ENCODE measurements around the gene CAMSAP3. TPM values are rescaled to one million over a fixed set of nuclear protein-coding genes. Genes with fewer than 3 reads are reported as not detected.
"Not testable (repeated sequence)": the region's sequence is repeated elsewhere in the genome, so short reads cannot be mapped to it uniquely, and the experiment has no call there.

CAMSAP3 gene
- total RNA-seq, 2 donors from 2014 or later: not detected

- intact Hi-C loops (cut with DNase I): loop anchor here in 1 of 2 donors (5.0 kb wide), 1 partner anchor 232 kb away; no protein-coding TSS in a partner anchor
Observed at GRCh38 chr19:7564866-7565265, 30.8 kb upstream of the CAMSAP3 start.

GRCh38 chr19:7565332-7565731 lies 30.3 kb upstream of the CAMSAP3 start:
- intact Hi-C loops (cut with DNase I): loop anchor here in 1 of 2 donors (5.0 kb wide), 1 partner anchor 232 kb away; no protein-coding TSS in a partner anchor
- DNase-seq (ENCODE audit: low spot score): no peak

More at GRCh38 chr19:7564866-7565265, 30.8 kb upstream of the CAMSAP3 start:
- no peak for DNase-seq (ENCODE audit: low spot score)

- intact Hi-C loops (cut with DNase I): no loop called here
- DNase-seq (ENCODE audit: low spot score): no peak
Observed at GRCh38 chr19:7570761-7571160, 24.9 kb upstream of the CAMSAP3 start.

GRCh38 chr19:7575434-7576040 lies 20.1 kb upstream of the CAMSAP3 start:
- intact Hi-C loops (cut with DNase I): no loop called here
- no peak for DNase-seq (ENCODE audit: low spot score)

- DNase-seq (ENCODE audit: low spot score); intact Hi-C loops (cut with DNase I): not testable (repeated sequence)
Observed at GRCh38 chr19:7577422-7577821, 18.2 kb upstream of the CAMSAP3 start.

GRCh38 chr19:7578127-7578526 lies 17.5 kb upstream of the CAMSAP3 start:
- intact Hi-C loops (cut with DNase I): no loop called here

GRCh38 chr19:7579182-7579581 lies 16.5 kb upstream of the CAMSAP3 start:
- intact Hi-C loops (cut with DNase I): no loop called here
- no peak for DNase-seq (ENCODE audit: low spot score)

More at GRCh38 chr19:7578127-7578526, 17.5 kb upstream of the CAMSAP3 start:
- no peak for DNase-seq (ENCODE audit: low spot score)

- DNase-seq (ENCODE audit: low spot score): no peak
- intact Hi-C loops (cut with DNase I): no loop called here
Observed at GRCh38 chr19:7582446-7582845, 13.2 kb upstream of the CAMSAP3 start.

GRCh38 chr19:7589822-7590221 lies 5.8 kb upstream of the CAMSAP3 start:
- intact Hi-C loops (cut with DNase I): no loop called here
- no peak for DNase-seq (ENCODE audit: low spot score)

- intact Hi-C loops (cut with DNase I): no loop called here
- no peak for DNase-seq (ENCODE audit: low spot score)
Observed at GRCh38 chr19:7590256-7590655, 5.4 kb upstream of the CAMSAP3 start.

- DNase-seq (ENCODE audit: low spot score): no peak
- intact Hi-C loops (cut with DNase I): no loop called here
Observed at GRCh38 chr19:7596211-7596937, 711 bp downstream of the CAMSAP3 start.

GRCh38 chr19:7597689-7598088 lies 2.0 kb downstream of the CAMSAP3 start:
- DNase-seq (ENCODE audit: low spot score): no peak
- intact Hi-C loops (cut with DNase I): no loop called here

GRCh38 chr19:7598180-7598579 lies 2.5 kb downstream of the CAMSAP3 start:
- intact Hi-C loops (cut with DNase I): no loop called here
- DNase-seq (ENCODE audit: low spot score): no peak

- no peak for DNase-seq (ENCODE audit: low spot score)
- intact Hi-C loops (cut with DNase I): no loop called here
Observed at GRCh38 chr19:7600721-7601120, 5.1 kb downstream of the CAMSAP3 start.

- no peak for DNase-seq (ENCODE audit: low spot score)
- intact Hi-C loops (cut with DNase I): no loop called here
Observed at GRCh38 chr19:7602240-7602934, 6.7 kb downstream of the CAMSAP3 start.

GRCh38 chr19:7602935-7603497 lies 7.4 kb downstream of the CAMSAP3 start:
- intact Hi-C loops (cut with DNase I): no loop called here
- DNase-seq (ENCODE audit: low spot score): no peak

- DNase-seq (ENCODE audit: low spot score): no peak
- intact Hi-C loops (cut with DNase I): no loop called here
Observed at GRCh38 chr19:7603919-7604318, 8.3 kb downstream of the CAMSAP3 start.

GRCh38 chr19:7605490-7606222 lies 10.0 kb downstream of the CAMSAP3 start:
- intact Hi-C loops (cut with DNase I): no loop called here
- no peak for DNase-seq (ENCODE audit: low spot score)

- intact Hi-C loops (cut with DNase I): no loop called here
- no peak for DNase-seq (ENCODE audit: low spot score)
Observed at GRCh38 chr19:7606289-7606688, 10.6 kb downstream of the CAMSAP3 start.

All from posterior vena cava (tissue), 2 donors.